ENCODE measurements around the gene GTF2H4.
A peak's percentile ranks its signal among the peaks of the same experiment; 100 is the strongest.

Gene GTF2H4

GRCh38 chr6:30882759-30883684 lies 25.0 kb upstream of the GTF2H4 start:
- DNase-seq: no peak

DNA sequence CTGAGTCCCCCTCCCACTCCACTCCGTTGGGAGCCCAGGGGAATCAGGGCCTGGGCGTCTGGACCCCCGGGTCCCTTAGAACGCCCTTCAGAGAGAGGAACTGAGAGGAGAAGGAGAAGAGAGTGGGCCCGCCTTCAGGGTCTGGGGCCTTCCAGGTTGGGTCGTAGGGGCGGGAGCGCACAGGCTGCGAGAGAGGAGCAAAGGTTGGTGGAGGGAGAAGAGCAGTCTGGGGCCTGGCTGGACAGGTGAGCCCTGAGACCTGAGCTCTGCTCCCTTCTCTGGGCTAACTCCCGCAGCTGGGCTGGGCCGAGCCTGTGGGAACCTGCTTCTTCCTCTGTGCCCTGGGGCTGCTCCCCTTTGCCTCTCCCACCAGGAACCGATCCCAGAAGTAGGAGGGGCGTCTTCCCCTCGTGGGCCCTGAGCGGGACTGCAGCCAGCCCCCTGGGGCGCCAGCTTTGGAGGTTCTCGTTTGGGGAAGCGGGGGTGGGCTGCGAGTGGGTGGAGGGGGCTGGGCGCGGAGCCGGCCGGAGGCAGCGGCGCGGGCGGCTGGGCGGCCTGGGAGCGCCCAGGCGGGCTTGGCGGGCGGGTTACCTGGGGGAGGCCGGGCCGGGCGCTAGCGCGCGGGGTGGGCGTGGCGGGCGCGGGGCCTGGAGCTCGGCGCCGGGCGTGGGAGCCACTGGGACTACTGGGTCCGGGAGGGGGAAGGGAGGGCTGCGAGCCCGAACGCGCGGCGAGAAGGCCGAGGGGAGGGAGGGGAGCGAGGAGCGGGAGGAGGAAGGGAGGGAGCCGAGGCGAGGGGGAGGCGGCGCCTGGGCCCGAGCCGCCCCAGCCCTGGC lies 24.1 kb upstream of the GTF2H4 start, which contains the start of gene DDR1:
TSS of gene DDR1 (plus strand) at position 835 of the 836 bp plus-strand sequence. CDS start 4,211 bp downstream, outside the sequence.
- DNase-seq: peak; percentile 58

DNA sequence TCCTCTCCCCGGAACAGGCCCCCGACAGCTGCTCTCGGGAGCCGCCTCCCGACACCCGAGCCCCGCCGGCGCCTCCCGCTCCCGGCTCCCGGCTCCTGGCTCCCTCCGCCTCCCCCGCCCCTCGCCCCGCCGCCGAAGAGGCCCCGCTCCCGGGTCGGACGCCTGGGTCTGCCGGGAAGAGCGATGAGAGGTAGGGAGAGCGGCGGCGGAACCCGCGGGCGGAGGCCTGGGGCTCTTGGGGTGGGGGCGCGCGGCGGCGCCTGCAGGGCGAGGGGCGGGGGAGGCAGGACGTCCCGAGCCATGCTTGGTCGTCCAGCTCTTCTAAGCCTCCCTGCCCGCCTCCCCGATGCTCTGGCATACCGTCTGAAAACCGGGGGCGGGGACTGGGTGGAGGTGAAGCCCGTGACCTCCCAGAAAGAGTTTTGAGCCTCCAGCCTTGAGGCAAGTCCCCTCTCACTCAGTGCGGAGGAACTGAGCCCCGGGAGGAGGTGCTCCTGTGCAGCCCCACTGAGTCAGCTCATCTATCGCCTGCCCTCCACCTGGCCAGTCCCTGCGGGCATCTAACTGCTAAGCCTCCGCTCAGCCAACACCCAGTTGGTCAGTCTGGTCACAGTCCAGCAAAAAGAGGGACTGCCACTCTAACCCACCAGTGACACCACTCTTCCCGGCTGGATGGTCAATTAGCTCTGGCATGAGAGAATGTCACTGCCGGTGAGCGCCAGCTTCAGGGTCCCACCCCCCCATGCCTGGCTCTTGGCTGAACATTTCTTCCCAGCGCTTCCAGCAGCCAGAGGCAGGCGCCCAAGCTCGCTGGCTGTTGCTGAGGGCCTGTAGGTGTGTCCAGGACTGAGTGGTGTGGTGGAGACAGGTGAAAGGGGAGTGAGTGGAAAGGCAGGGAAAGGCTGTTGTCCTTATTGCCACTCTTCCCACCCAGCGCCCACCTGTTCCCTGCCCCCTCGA lies 23.2 kb upstream of the GTF2H4 start:
- peak; percentile 44 for DNase-seq

- no peak for DNase-seq
Measured at GRCh38 chr6:30885481-30885998, 22.5 kb upstream of the GTF2H4 start.

- DNase-seq: no peak
Measured at GRCh38 chr6:30885999-30886896, 21.8 kb upstream of the GTF2H4 start.

- DNase-seq: no peak
Measured at GRCh38 chr6:30886897-30887255, 21.1 kb upstream of the GTF2H4 start.

DNA sequence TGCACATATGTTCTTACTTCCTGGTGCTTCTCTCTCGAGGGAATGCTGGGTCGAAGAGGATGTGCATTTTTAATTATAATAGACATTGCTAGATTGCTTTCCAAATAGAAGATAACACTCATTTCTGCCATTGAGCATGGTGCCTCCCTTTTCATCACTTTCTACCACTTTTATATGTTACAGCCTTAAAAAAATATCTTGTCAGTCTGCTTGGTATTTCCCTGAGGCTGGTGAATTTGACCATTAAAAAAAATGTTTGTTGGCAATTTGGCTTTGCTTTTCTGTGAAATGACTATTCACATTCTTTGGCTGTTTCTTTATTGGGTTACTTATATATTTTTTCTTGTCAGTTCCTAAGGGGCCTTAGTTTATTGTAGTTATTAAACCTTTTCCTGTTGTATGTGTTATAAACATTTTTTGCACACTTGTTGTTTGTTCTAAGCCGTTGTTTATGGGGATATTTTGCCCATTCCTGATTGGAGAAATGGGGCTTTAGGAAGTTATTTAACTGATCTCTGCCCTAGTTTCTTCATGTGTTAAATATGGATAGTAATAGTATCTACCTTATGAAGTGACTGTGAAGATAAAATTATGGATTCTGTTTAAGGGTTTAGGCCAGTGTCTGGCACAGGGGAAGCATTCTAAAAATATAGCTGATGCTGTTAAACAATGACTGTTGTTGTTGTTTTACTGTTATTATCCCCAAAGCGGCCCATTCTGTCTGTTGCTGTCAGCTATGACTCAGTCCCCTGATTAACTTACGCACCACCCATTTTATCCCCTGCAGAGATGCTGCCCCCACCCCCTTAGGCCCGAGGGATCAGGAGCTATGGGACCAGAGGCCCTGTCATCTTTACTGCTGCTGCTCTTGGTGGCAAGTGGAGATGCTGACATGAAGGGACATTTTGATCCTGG lies 19.8 kb upstream of the GTF2H4 start:
- no peak for DNase-seq

GRCh38 chr6:30888816-30889495 lies 19.1 kb upstream of the GTF2H4 start:
- DNase-seq: no peak

GRCh38 chr6:30889496-30889885 lies 18.5 kb upstream of the GTF2H4 start:
- no peak for DNase-seq

DNA sequence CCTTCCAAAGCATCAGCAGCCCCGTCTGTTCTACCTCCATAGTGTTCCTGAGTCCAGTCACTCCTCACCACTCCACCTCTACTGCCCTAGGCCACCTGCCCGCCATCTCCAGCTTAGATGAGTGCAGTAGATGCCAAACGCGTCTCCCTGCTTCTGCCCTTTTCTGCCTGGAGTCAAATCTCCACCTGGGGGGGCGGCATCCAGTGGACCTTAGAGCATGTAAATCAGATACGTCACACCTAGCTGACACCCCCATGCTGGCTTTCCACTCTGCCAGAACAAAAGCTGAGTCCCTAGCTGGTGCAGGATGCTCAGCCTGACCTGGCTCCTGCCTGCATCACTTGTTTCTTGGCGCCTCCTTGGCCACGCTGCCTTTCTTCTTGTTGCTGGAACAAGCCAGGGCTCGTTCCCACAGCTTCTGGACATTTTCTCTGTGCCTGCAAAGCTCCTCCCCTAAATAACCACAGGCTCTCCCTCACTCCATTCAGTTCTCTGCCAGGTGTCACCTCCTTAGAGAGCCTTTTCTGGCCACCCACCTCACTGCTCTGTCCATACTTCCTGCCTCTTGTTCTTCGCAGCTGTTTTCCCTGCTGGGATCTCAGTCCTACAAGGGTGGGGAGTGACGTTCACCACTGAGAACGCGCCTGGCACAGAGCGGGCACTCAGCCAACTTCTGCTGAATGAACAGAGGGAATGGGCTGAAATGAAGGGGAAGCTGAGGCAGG lies 17.9 kb upstream of the GTF2H4 start:
- no peak for DNase-seq

GRCh38 chr6:30890646-30891449 lies 17.2 kb upstream of the GTF2H4 start:
- no peak for DNase-seq

- no peak for DNase-seq
Measured at GRCh38 chr6:30891450-30891723, 16.6 kb upstream of the GTF2H4 start.

GRCh38 chr6:30891816-30892538 lies 16.0 kb upstream of the GTF2H4 start:
- no peak for DNase-seq

DNA sequence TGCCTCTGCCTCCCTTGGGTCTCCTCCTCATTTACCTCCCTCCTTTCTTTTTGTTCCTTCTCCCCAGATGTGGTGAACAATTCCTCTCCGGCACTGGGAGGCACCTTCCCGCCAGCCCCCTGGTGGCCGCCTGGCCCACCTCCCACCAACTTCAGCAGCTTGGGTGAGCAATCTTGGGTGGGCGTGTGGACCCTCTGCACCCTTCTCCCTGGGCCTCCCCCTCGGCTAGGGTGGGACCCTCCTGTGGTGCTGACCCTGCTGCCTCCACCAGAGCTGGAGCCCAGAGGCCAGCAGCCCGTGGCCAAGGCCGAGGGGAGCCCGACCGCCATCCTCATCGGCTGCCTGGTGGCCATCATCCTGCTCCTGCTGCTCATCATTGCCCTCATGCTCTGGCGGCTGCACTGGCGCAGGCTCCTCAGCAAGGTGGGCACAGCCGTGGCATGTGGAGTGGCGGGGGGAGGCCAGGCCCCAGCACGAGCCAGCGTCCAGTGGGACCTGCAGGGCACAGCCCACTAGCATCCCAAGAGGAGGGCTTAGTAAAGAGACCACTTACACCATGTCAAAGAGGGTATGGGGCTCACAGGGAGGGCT lies 14.9 kb upstream of the GTF2H4 start:
- DNase-seq: no peak

GRCh38 chr6:30893666-30894065 lies 14.3 kb upstream of the GTF2H4 start:
- no peak for DNase-seq

DNA sequence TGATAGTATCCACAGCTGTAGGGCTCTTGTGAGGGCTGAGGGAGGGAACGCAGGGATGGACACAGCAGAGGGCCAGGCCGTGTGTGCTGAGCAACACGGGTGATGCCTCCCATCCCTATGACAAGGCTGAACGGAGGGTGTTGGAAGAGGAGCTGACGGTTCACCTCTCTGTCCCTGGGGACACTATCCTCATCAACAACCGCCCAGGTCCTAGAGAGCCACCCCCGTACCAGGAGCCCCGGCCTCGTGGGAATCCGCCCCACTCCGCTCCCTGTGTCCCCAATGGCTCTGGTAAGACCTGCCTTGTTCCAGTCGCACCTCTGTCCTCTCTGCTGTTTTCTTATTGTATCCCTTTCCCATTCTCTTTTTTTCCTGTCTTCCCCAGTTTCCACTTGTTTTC lies 13.6 kb upstream of the GTF2H4 start:
- DNase-seq: no peak

DNA sequence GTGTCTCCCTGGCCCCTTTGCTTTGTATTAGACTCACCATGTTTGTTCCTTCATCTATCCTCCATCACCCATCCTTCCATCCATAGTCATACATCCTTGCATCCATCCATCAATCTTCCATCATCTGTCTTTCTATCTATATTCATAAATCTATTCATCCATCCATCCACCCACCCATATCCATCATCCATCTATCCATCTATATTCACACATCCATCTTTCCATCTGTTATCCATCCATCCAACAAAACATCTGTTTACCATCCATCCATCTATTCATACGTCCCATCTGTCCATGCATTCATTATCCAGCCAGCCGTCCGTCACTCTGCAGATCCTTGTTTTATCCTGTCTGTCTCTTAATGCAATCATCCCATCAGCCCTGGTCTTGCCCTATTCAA lies 13.1 kb upstream of the GTF2H4 start:
- DNase-seq: no peak

All from activated naive CD4-positive, alpha-beta T cell treated with Interleukin-2 at 50 U/mL for 16 hours (primary cell).